ENCODE results near the gene RPL10A. TPM values are rescaled to one million over a fixed set of nuclear protein-coding genes. Genes with fewer than 3 reads are reported as not detected.

The RPL10A gene
- total RNA-seq, 2 donors from 2014 or later: 585 to 636 TPM

DNA sequence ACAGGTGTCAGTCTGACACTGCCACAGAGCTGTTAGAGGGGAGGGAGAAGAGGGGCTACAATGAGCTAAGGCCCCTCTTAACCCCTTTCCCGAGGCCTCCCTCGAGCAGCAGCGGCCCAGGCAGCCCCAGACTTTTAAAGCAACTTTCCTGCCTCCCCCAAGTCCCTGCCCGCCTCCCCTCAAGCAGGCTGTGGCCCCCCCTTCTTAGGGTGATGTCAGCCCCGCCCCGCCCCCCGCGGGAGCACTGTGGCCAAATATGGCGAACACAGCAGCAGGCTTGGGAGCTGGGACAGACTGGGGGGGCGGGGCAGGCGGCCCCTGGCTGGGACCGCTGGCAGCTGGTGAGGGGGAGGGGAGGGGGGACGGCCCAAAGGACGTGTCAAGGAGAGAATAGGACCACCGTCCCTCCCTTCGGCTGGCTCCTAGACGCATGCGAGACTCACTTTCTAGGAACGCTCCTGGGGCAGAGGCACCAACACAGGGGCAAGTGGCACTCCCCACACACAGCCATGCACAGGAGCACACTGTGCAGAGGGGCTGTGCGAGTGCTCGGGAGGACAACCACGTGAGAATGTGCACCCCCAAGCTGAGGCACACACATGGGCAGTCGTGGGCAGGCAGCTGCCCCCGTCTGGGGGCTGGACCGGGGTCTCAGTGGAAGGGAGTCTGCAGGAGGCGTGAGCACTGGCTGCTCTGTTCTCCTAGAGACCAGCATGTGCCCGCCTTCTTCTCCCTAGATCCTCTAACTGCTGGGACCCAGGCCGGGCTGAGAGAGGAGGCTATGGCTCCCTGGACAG, 22.0 kb downstream of the RPL10A start:
- DNase-seq (ENCODE audit: low spot score) (peak; percentile 79), ATAC-seq (ENCODE audit: insufficient number of reproducible peaks, low FRiP score, low read depth) (peak; percentile 42)
- peak overlapping the region; percentile 96 to 99 for H3K27ac ChIP-seq
- H3K9me3 ChIP-seq: no peaks in the 10 kb centered on the region
- H3K27me3 ChIP-seq (replicated peaks; ENCODE audit: insufficient read depth): no peaks in the 10 kb centered on the region
- peak overlapping the region; percentile 68 for H3K4me3 ChIP-seq
- peaks cover 3% of the 10 kb centered on the region for H3K36me3 ChIP-seq
- peaks cover 82 to 100% of the 10 kb centered on the region in 2 donors for H3K4me1 ChIP-seq (ENCODE audit: control insufficient read depth in 1 of 2, low read depth in 2 of 2)
- TF ChIP-seq, protein P1, sequence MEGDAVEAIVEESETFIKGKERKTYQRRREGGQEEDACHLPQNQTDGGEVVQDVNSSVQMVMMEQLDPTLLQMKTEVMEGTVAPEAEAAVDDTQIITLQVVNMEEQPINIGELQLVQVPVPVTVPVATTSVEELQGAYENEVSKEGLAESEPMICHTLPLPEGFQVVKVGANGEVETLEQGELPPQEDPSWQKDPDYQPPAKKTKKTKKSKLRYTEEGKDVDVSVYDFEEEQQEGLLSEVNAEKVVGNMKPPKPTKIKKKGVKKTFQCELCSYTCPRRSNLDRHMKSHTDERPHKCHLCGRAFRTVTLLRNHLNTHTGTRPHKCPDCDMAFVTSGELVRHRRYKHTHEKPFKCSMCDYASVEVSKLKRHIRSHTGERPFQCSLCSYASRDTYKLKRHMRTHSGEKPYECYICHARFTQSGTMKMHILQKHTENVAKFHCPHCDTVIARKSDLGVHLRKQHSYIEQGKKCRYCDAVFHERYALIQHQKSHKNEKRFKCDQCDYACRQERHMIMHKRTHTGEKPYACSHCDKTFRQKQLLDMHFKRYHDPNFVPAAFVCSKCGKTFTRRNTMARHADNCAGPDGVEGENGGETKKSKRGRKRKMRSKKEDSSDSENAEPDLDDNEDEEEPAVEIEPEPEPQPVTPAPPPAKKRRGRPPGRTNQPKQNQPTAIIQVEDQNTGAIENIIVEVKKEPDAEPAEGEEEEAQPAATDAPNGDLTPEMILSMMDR (IDR thresholded peaks at IDR 0.05): no peak

DNA sequence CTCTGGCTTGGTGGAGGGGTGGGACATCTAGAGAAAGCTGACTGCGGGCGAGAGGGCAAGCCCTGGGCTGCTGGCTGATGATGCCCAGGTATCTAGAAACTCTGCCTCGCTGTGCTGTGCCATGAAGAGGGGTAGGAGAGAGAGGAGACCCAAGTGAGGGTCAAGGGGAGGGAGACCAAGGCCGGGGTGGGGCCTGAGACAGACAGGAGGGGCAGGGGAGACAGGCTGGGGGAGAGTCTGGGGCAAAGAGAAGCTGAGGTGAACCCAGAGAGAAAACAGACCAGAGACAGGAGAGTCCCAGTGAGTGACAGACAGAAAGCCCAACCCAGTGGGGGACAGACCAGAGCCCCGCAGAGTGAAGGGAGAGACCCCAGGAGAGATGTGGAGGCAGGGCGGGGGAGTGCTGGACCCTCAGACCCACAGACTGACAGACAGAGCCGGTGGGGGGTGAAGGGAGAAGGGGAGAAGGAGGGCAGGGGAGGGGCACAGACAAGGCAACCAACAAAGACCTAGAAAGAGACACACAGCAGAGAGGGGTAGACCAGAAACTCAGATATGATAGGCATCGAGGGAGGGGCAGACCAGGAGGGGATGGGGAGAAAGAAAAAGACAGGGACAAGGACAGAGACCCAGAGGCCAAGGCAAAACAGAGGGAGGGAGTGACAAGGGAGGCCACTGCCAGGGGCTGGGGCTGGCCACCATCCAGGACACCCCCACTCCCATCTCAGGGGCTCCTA, 22.8 kb downstream of the RPL10A start:
- H3K27ac ChIP-seq: peak overlapping the region; percentile 96 to 99
- peak overlapping the region; percentile 68 for H3K4me3 ChIP-seq
- peaks cover 2% of the 10 kb centered on the region for H3K36me3 ChIP-seq
- ATAC-seq (ENCODE audit: insufficient number of reproducible peaks, low FRiP score, low read depth) (no peak), DNase-seq (ENCODE audit: low spot score) (no peak)
- peaks cover 74 to 97% of the 10 kb centered on the region in 2 donors for H3K4me1 ChIP-seq (ENCODE audit: control insufficient read depth in 1 of 2, low read depth in 2 of 2)
- TF ChIP-seq, protein P1 (IDR thresholded peaks at IDR 0.05): no peak
- no peaks in the 10 kb centered on the region for H3K9me3 ChIP-seq
- H3K27me3 ChIP-seq (replicated peaks; ENCODE audit: insufficient read depth): no peaks in the 10 kb centered on the region

DNA sequence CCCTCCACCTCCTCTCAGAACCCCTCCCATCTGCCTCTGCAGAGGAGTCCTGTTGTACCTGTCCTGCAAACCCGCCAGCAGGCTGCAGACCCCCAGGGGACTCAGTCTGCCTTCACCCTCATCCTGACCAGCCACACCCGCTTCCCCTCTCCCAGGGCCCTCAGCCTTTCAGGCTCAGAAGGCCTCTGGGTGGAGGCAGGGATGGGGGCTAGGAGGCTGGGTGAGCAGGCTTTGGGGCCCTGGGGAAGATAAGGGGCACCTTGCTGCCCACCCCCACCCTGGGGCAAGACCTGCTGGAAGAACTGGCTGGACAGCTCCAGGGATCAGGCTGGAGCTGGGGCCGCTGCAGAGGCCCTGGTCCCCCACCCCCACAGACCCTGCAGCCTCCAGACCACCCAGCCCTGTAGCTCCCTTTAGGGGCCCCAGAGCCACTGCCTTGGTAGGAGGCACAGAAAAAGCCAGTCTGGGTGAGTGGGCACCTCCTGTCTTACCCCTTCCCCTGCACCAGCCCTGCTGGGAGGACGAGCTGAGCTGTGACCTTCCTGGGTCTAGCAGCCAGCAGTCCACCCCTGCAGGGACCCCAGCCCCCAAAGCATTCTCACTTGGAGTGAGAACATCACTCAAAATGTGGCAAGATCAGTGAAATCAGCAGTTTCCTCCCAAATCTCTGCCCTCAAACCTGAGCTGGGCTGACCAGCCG, 23.5 kb downstream of the RPL10A start:
- peak overlapping the region; percentile 96 to 99 for H3K27ac ChIP-seq

DNA sequence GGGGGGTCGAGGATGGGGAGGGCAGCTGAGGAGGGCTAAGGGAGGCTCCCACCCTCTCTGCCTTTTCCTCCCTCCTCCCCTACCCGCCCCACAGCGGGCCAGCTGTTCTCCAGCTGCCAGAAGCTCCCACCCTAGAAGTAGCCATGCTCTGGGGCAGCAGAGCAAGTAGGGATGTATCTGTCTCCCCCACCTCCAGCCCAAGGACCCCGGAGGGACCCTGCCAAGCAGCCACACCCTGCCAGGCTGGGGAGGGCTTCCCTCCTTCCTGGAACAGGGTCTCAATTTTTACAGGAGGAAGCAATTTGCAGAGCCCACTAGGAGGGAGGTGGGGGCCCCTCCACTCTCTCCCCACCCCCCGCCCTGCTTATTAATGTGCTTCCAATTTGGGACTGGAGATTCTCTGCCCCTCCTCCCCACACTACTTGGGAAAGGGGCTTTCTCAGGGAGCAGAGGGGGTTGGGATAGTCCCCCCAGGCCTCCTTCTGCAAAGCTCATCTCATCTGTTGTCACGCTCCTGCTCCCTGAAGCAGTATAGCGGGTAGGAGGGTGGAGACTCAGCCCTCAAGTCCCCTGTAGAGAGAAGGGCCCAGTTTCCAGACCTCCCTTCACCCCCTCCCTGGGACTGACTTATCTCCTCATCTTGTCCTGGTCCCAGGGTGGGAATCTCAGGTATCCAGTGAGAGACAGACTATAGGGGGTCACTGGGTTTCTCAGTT, 24.2 kb downstream of the RPL10A start:
- Histone ChIP-seq H3K27ac (peak overlapping the region; percentile 96 to 99), H3K9me3 (no peaks in the 10 kb centered on the region), H3K36me3 (no peaks in the 10 kb centered on the region), H3K27me3 (replicated peaks; ENCODE audit: insufficient read depth) (no peaks in the 10 kb centered on the region), H3K4me1 (ENCODE audit: control insufficient read depth in 1 of 2, low read depth in 2 of 2) (peaks cover 60 to 83% of the 10 kb centered on the region in 2 donors), H3K4me3 (no peak overlapping the region)
- ATAC-seq (ENCODE audit: insufficient number of reproducible peaks, low FRiP score, low read depth) (no peak), DNase-seq (ENCODE audit: low spot score) (no peak)
- TF ChIP-seq, protein P1 (IDR thresholded peaks at IDR 0.05): no peak

More for the DNA sequence above, 23.5 kb downstream of the RPL10A start:
- Histone ChIP-seq H3K9me3 (no peaks in the 10 kb centered on the region), H3K27me3 (replicated peaks; ENCODE audit: insufficient read depth) (no peaks in the 10 kb centered on the region), H3K4me3 (peak overlapping the region; percentile 68), H3K36me3 (no peaks in the 10 kb centered on the region), H3K4me1 (ENCODE audit: control insufficient read depth in 1 of 2, low read depth in 2 of 2) (peaks cover 67 to 90% of the 10 kb centered on the region in 2 donors)
- TF ChIP-seq, protein P1 (IDR thresholded peaks at IDR 0.05): no peak
- no peak for DNase-seq (ENCODE audit: low spot score)
- ATAC-seq (ENCODE audit: insufficient number of reproducible peaks, low FRiP score, low read depth): no peak

Measured in thoracic aorta (tissue), 2 donors.